A549 (cell line): Measurements from ENCODE around the gene PKD1. TPM values are rescaled to one million over a fixed set of nuclear protein-coding genes. Genes with fewer than 3 reads are reported as not detected.
A peak's percentile ranks its signal among the peaks of the same experiment; 100 is the strongest.

ENCODE experiments used
- ATAC-seq, 2 experiments: fragments of 200-7000 bp in 1 of 2; fragments of >200 bp in 1 of 2; cut with Nextera tagmentation in 1 of 2; cut with Tn5 transposase in 1 of 2; 3 replicates each; pipeline versions ENCODE4 v1.8.0 to v1.9.1; 2018 to 2020; ENCODE audit warnings: mild to moderate bottlenecking in 1 of 2, moderate library complexity in 1 of 2
- CTCF ChIA-PET: fragments of 300-600 bp; sonication (Branson Sonifier 250); formaldehyde crosslinking; extraction: SDS; loops from one replicate; lab custom pipeline; 2021; ENCODE audit warnings: antibody characterized with exemption, inconsistent platforms; lab: Yijun Ruan, JAX
- POLR2A ChIA-PET: fragments of 350-600 bp; formaldehyde crosslinking; extraction: SDS; loops from one replicate; lab custom pipeline; 2021; ENCODE audit warnings: antibody characterized with exemption, inconsistent platforms; lab: Yijun Ruan, JAX
- DNase-seq, 2 experiments: peaks; one replicate each; pipeline versions ENCODE4 v3.0.0 to v3.0.0-alpha.2; 2011 to 2016; ENCODE audit warnings: low read depth in 1 of 2, low spot score in 1 of 2
- FAIRE-seq: peaks from 2 replicates; lab custom pipeline; 2011; peaks lifted over from hg19 to GRCh38; lab: Jason Lieb, UNC
- H3K27ac ChIP-seq, 2 experiments: fragments of >200 bp; sonication (Bioruptor Twin); formaldehyde crosslinking; 3 replicates each; pipeline ENCODE4 v1.5.1; 2016 to 2017
- H3K4me1 ChIP-seq: fragments of >200 bp; sonication (Bioruptor Twin); formaldehyde crosslinking; 3 replicates; pipeline ENCODE4 v1.6.1; 2016
- H3K4me2 ChIP-seq: fragments of >200 bp; sonication (Bioruptor Twin); formaldehyde crosslinking; 3 replicates; pipeline ENCODE4 v1.6.1; 2016
- H3K4me3 ChIP-seq: fragments of >200 bp; sonication (Bioruptor Twin); formaldehyde crosslinking; 3 replicates; pipeline ENCODE4 v1.5.1; 2016
- H3K9me3 ChIP-seq: fragments of >200 bp; sonication (Bioruptor Twin); formaldehyde crosslinking; 3 replicates; pipeline ENCODE4 v1.6.1; 2016
- ATOH8 ChIP-seq: fragments of 250-450 bp; sonication (Bioruptor Pico); IDR thresholded peaks from 2 replicates; pipeline ENCODE4 v1.5.0; 2020; ENCODE audit warnings: low read depth, mild to moderate bottlenecking, moderate library complexity
- BCL3 ChIP-seq: fragments of >200 bp; sonication (Bioruptor Twin); formaldehyde crosslinking; IDR thresholded peaks from 3 replicates; pipeline ENCODE4 v1.6.1; 2016
- CBX2 ChIP-seq: fragments of 200-600 bp; sonication (generic); IDR thresholded peaks from 2 replicates; pipeline ENCODE4 v1.6.1; 2016; ENCODE audit warnings: low read depth, mild to moderate bottlenecking, borderline replicate concordance
- CTCF ChIP-seq: fragments of >200 bp; sonication (Bioruptor Twin); formaldehyde crosslinking; IDR thresholded peaks from 3 replicates; pipeline ENCODE4 v1.5.1; 2016
- EHF ChIP-seq: fragments of 250-450 bp; sonication (Bioruptor Pico); IDR thresholded peaks from 2 replicates; pipeline ENCODE4 v1.5.0; 2020; ENCODE audit warnings: mild to moderate bottlenecking
- EP300 ChIP-seq, 2 experiments: fragments of >200 bp; sonication (Bioruptor Twin); formaldehyde crosslinking; IDR thresholded peaks; 2 replicates in 1 of 2; 3 replicates in 1 of 2; pipeline ENCODE4 v1.6.1; 2016 to 2017
- ESRRA ChIP-seq: fragments of 150-350 bp; IDR thresholded peaks from 2 replicates; pipeline ENCODE4 v1.6.1; 2014; ENCODE audit warnings: mild to moderate bottlenecking, low read length, borderline replicate concordance
- HDAC2 ChIP-seq: fragments of 200-600 bp; sonication (generic); IDR thresholded peaks from 2 replicates; pipeline ENCODE4 v1.6.1; 2016
- HOXB13 ChIP-seq: fragments of 250-450 bp; sonication (Bioruptor Pico); IDR thresholded peaks from 2 replicates; pipeline ENCODE4 v1.5.0; 2020; ENCODE audit warnings: low read depth, mild to moderate bottlenecking, moderate library complexity
- MAX ChIP-seq: IDR thresholded peaks from 2 replicates; pipeline ENCODE4 v1.6.1; 2012
- NPAS2 ChIP-seq: fragments of 250-450 bp; sonication (Bioruptor Pico); IDR thresholded peaks from 2 replicates; pipeline ENCODE4 v1.8.0; 2022; ENCODE audit warnings: mild to moderate bottlenecking, moderate library complexity, borderline replicate concordance
- NR3C1 ChIP-seq: fragments of >200 bp; sonication (Bioruptor Twin); formaldehyde crosslinking; IDR thresholded peaks from 3 replicates; pipeline ENCODE4 v1.6.1; 2017
- POLR2A ChIP-seq: IDR thresholded peaks from 2 replicates; pipeline ENCODE4 v1.6.1; 2012; ENCODE audit warnings: mild to moderate bottlenecking, low read length
- POLR2AphosphoS2 ChIP-seq: conservative IDR thresholded peaks from 2 replicates; pipeline ENCODE4 v1.6.1; 2012; ENCODE audit warnings: low read length, improper control_type of control experiment, inconsistent platforms
- RAD21 ChIP-seq, 2 experiments: fragments of >200 bp in 1 of 2; sonication (Bioruptor Twin) in 1 of 2; formaldehyde crosslinking in 1 of 2; IDR thresholded peaks in 1 of 2; conservative IDR thresholded peaks in 1 of 2; 2 replicates in 1 of 2; 3 replicates in 1 of 2; pipeline ENCODE4 v1.6.1; 2012 to 2018; ENCODE audit warnings: inconsistent platforms in 1 of 2
- RARB ChIP-seq: fragments of 250-450 bp; sonication (Bioruptor Pico); IDR thresholded peaks from 2 replicates; pipeline ENCODE4 v1.8.0; 2021; ENCODE audit warnings: mild to moderate bottlenecking, moderate library complexity
- REST ChIP-seq: fragments of 200-600 bp; sonication (generic); IDR thresholded peaks from 2 replicates; pipeline ENCODE4 v1.6.1; 2016; ENCODE audit warnings: antibody characterized with exemption, mild to moderate bottlenecking, moderate library complexity
- RFX5 ChIP-seq: fragments of 450-650 bp; IDR thresholded peaks from 2 replicates; pipeline ENCODE4 v1.7.1; 2014; ENCODE audit warnings: antibody characterized with exemption, mild to moderate bottlenecking, moderate library complexity
- RNF2 ChIP-seq: fragments of 200-600 bp; sonication (generic); IDR thresholded peaks from 2 replicates; pipeline ENCODE4 v1.6.1; 2016; ENCODE audit warnings: low read depth, mild to moderate bottlenecking, antibody characterized with exemption, moderate library complexity, borderline replicate concordance
- SREBF2 ChIP-seq: fragments of 450-650 bp; IDR thresholded peaks from 2 replicates; pipeline ENCODE4 v1.6.1; 2014; ENCODE audit warnings: mild to moderate bottlenecking, moderate library complexity
- TFCP2L1 ChIP-seq: fragments of 250-450 bp; sonication (Bioruptor Pico); IDR thresholded peaks from 2 replicates; pipeline ENCODE4 v1.5.0; 2021; ENCODE audit warnings: mild to moderate bottlenecking
- TP53 ChIP-seq: fragments of 250-450 bp; sonication (Bioruptor Pico); IDR thresholded peaks from 2 replicates; pipeline ENCODE4 v1.5.0; 2021; ENCODE audit warnings: mild to moderate bottlenecking, moderate library complexity
- ZSCAN20 ChIP-seq: fragments of 250-450 bp; sonication (Bioruptor Pico); IDR thresholded peaks from 2 replicates; pipeline ENCODE4 v1.8.0; 2022; ENCODE audit warnings: mild to moderate bottlenecking, moderate library complexity
- WGBS: methylation state at CpG from one replicate; pipeline ENCODE4 v1.1.6; 2017; ENCODE audit errors: missing lambda C conversion rate; 5-methylcytosine and 5-hydroxymethylcytosine counted together
- polyA plus RNA-seq, 4 experiments: library from polyadenylated mRNA; depleted of rRNA in 3 of 4; stranded (reverse); fragments of >200 nt; fragmentation: RNase III in 1 of 4; extraction: RNeasy Plus Mini Kit Qiagen cat#74134 plus additional on column Dnase treatment in 1 of 4; gene quantifications; 2 replicates in 3 of 4; 3 replicates in 1 of 4; pipeline ENCODE4 v1.2.3, GENCODE V29; 2011 to 2017
- TF ChIP-seq, protein P1 (sequence below): fragments of >200 bp; sonication (Bioruptor Twin); formaldehyde crosslinking; IDR thresholded peaks from 2 replicates; pipeline ENCODE4 v1.6.1; 2016
- TF ChIP-seq, protein P2 (sequence below): IDR thresholded peaks from 2 replicates; pipeline ENCODE4 v1.6.1; 2012

PKD1 gene
- polyA plus RNA-seq, 2 of the 4 experiments (the other 2 are of a cell fraction), result 11.5 to 39.2 TPM

DNA sequence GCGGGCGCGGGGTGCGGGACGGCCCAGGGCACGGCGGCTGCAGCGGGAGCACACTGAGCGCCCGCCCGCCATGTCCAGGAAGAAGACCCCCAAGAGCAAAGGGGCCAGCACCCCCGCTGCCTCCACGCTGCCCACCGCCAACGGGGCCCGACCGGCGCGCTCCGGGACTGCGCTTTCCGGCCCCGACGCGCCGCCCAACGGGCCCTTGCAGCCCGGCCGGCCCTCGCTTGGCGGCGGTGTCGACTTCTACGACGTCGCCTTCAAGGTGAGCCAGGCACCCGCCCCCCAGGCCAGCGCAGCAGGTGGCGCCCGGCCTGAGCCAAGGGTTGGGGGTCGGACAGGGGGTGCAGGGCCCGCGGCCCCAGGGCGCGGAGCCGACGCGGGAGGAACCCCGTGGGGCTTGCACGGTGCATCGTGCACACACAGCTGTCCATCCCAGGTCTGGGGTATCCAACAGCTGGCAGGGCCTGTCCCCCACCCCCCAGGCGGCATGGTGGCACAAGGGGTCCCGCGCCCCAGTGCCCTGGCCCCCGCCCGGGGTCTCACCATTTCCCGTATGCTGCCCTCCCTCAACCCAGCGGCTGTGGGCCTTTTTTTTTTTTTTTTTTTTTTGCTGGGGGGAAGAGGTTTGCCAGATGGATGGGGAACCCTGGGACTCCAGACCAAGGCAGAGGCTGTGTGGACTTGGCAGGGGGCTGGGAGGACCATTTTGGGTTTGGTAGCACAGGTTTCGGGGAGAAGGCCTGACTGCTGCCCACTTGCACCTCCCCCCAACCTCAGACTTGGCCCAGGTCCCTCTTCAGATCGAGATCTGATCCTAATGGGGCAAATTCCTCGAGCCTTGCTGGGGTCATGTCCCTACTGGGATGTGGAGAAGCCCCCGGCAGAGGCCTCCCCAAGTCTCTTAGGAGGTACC, 13.3 kb upstream of the PKD1 start:
- peak overlapping the region; percentile 92 to 94 for H3K27ac ChIP-seq
- ChIA-PET POLR2A (no interaction called here), CTCF (interaction anchor here (0.6 to 6.5 kb wide), 3 partner anchors 8 to 145 kb away, joined by 3 to 52 read pairs (median 43); no protein-coding TSS in a partner anchor)
- peak; percentile 62 to 64 for DNase-seq
- H3K9me3 ChIP-seq, result no peaks in the 10 kb centered on the region
- FAIRE-seq, result no peak
- TF ChIP-seq EP300 (IDR thresholded peaks at IDR 0.05), result no peak
- TF ChIP-seq SREBF2, result no peak
- TF ChIP-seq RNF2, result 0 out of 2 replicates have a peak, but pooled peaks have one; percentile 44
- peak; percentile 6; the same call in 1 of the 3 replicates for TF ChIP-seq CTCF
- TF ChIP-seq RARB (CRISPR knock-in tag), result no peak
- peak; percentile 51; the same call in 1 of the 2 replicates for TF ChIP-seq MAX
- TF ChIP-seq, protein P1, sequence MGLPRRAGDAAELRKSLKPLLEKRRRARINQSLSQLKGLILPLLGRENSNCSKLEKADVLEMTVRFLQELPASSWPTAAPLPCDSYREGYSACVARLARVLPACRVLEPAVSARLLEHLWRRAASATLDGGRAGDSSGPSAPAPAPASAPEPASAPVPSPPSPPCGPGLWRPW, result no peak
- TF ChIP-seq ATOH8 (CRISPR knock-in tag), result no peak
- TF ChIP-seq RFX5, result no peak
- TF ChIP-seq, protein P2, sequence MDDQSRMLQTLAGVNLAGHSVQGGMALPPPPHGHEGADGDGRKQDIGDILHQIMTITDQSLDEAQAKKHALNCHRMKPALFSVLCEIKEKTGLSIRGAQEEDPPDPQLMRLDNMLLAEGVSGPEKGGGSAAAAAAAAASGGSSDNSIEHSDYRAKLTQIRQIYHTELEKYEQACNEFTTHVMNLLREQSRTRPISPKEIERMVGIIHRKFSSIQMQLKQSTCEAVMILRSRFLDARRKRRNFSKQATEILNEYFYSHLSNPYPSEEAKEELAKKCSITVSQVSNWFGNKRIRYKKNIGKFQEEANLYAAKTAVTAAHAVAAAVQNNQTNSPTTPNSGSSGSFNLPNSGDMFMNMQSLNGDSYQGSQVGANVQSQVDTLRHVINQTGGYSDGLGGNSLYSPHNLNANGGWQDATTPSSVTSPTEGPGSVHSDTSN, result peak; percentile 70; the same call in 1 of the 2 replicates
- TF ChIP-seq ZSCAN20 (CRISPR knock-in tag), result no peak
- TF ChIP-seq EHF (CRISPR knock-in tag), result peak; percentile 49; the same call in 1 of the 2 replicates
- no peak for TF ChIP-seq CBX2
- 0 out of 2 replicates have a peak, but pooled peaks have one; percentile 17 for TF ChIP-seq POLR2A
- no peak for TF ChIP-seq REST
- 0 out of 3 replicates have a peak, but pooled peaks have one; percentile 4 for TF ChIP-seq BCL3
- TF ChIP-seq NPAS2, result no peak
- no peak for TF ChIP-seq HDAC2
- peak; percentile 86; the same call in 1 of the 2 replicates for TF ChIP-seq TFCP2L1 (CRISPR knock-in tag)
- peak; percentile 86; the same call in 1 of the 2 replicates for TF ChIP-seq POLR2AphosphoS2
- TF ChIP-seq ESRRA, result no peak
- TF ChIP-seq HOXB13, result no peak
- TF ChIP-seq NR3C1, result no peak
- TF ChIP-seq TP53 (CRISPR knock-in tag), result peak; percentile 87; the same call in 1 of the 2 replicates
- TF ChIP-seq RAD21 (conservative IDR thresholded peaks at IDR 0.05 in 1 of 2, IDR thresholded peaks at IDR 0.05 in 1 of 2), result no peak
- H3K4me1 ChIP-seq, result peaks cover 53% of the 10 kb centered on the region
- under 1% methylated on average over 34 of the region's 62 CpGs for WGBS
- peak overlapping the region; percentile 45 for H3K4me3 ChIP-seq
- peak overlapping the region; percentile 99 for H3K4me2 ChIP-seq
- peak; percentile 8 to 12 for ATAC-seq
